HEK293 (cell line): Measurements from ENCODE around the gene COL12A1.

Source experiments
- CTCF ChIA-PET: fragments of 350-600 bp; formaldehyde crosslinking; extraction: SDS; loops from one replicate; lab custom pipeline; 2021; ENCODE audit warnings: antibody characterized with exemption; lab: Yijun Ruan, JAX
- POLR2A ChIA-PET: fragments of 300-600 bp; formaldehyde crosslinking; extraction: SDS; loops from one replicate; lab custom pipeline; 2020; ENCODE audit warnings: antibody characterized with exemption, inconsistent platforms; lab: Yijun Ruan, JAX
- H3K27ac ChIP-seq: fragments of 200-500 bp; sonication (Bioruptor generic); 2 replicates; pipeline ENCODE4 v1.5.1; 2014; ENCODE audit warnings: low read depth, low read length, control low read depth, inconsistent platforms; ENCODE audit errors: extremely low read depth
- H3K36me3 ChIP-seq, 2 experiments: fragments of 200-500 bp in 1 of 2; sonication (Bioruptor generic) in 1 of 2; 1 replicate in 1 of 2; 2 replicates in 1 of 2; pipeline ENCODE4 v1.5.1; 2014 to 2017; ENCODE audit warnings: inconsistent platforms in 2 of 2, low read length in 2 of 2; ENCODE audit not compliant: control insufficient read depth in 2 of 2, insufficient read depth in 1 of 2
- H3K4me1 ChIP-seq: fragments of 200-500 bp; sonication (Bioruptor generic); 2 replicates; pipeline ENCODE4 v1.5.1; 2014; ENCODE audit warnings: mild to moderate bottlenecking, low read length, inconsistent platforms; ENCODE audit not compliant: control insufficient read depth, insufficient read depth
- H3K4me3 ChIP-seq: 2 replicates; pipeline ENCODE4 v1.5.1; 2011; ENCODE audit warnings: low read depth, mild to moderate bottlenecking, control low read depth, low read length, moderate library complexity
- H3K9me3 ChIP-seq: fragments of 200-500 bp; sonication (Bioruptor generic); 2 replicates; pipeline ENCODE4 v1.5.1; 2014; ENCODE audit warnings: low read depth, low read length, inconsistent platforms; ENCODE audit not compliant: control insufficient read depth, insufficient read depth
- KLF8 ChIP-seq: fragments of 450-650 bp; formaldehyde crosslinking; IDR thresholded peaks from 2 replicates; pipeline ENCODE4 v1.5.1; 2016; ENCODE audit warnings: missing biosample characterization, missing genetic modification characterization
- PRDM1 ChIP-seq: fragments of 450-650 bp; formaldehyde crosslinking; IDR thresholded peaks from 2 replicates; pipeline ENCODE4; 2016; ENCODE audit warnings: missing biosample characterization, missing genetic modification characterization
- SP3 ChIP-seq: fragments of 450-650 bp; formaldehyde crosslinking; IDR thresholded peaks from 2 replicates; pipeline ENCODE4 v1.5.1; 2016; ENCODE audit warnings: missing biosample characterization, missing genetic modification characterization
- WT1 ChIP-seq: fragments of 450-650 bp; formaldehyde crosslinking; IDR thresholded peaks from 2 replicates; pipeline ENCODE4 v1.5.1; 2016; ENCODE audit warnings: missing biosample characterization, missing genetic modification characterization
- ZBTB1 ChIP-seq: fragments of 450-650 bp; formaldehyde crosslinking; IDR thresholded peaks from 2 replicates; pipeline ENCODE4 v1.5.1; 2016; ENCODE audit warnings: missing biosample characterization, missing genetic modification characterization
- ZBTB8A ChIP-seq: fragments of 450-650 bp; formaldehyde crosslinking; IDR thresholded peaks from 2 replicates; pipeline ENCODE4 v1.5.1; 2016; ENCODE audit warnings: missing biosample characterization, missing genetic modification characterization
- ZFP3 ChIP-seq: fragments of 450-650 bp; formaldehyde crosslinking; IDR thresholded peaks from 2 replicates; pipeline ENCODE4 v1.5.1; 2016; ENCODE audit warnings: low read depth, missing biosample characterization, missing genetic modification characterization
- ZIC2 ChIP-seq: fragments of 450-650 bp; formaldehyde crosslinking; IDR thresholded peaks from 2 replicates; pipeline ENCODE4 v1.5.1; 2016; ENCODE audit warnings: missing biosample characterization, missing genetic modification characterization
- ZNF114 ChIP-seq: fragments of 450-650 bp; formaldehyde crosslinking; IDR thresholded peaks from 2 replicates; pipeline ENCODE4 v1.5.0; 2017; ENCODE audit warnings: missing biosample characterization, missing genetic modification characterization
- ZNF174 ChIP-seq: fragments of 450-650 bp; formaldehyde crosslinking; IDR thresholded peaks from 2 replicates; pipeline ENCODE4 v1.5.0; 2017; ENCODE audit warnings: missing biosample characterization, mild to moderate bottlenecking, missing genetic modification characterization
- ZNF184 ChIP-seq: fragments of 450-650 bp; IDR thresholded peaks from 2 replicates; pipeline ENCODE4 v1.5.1; 2018; ENCODE audit warnings: missing biosample characterization, mild to moderate bottlenecking, missing genetic modification characterization
- ZNF19 ChIP-seq: fragments of 450-650 bp; formaldehyde crosslinking; IDR thresholded peaks from 2 replicates; pipeline ENCODE4; 2016; ENCODE audit warnings: missing biosample characterization, missing genetic modification characterization, low read depth
- ZNF274 ChIP-seq, 2 experiments: fragments of 200-500 bp in 1 of 2; fragments of 450-650 bp in 1 of 2; sonication (Bioruptor generic) in 1 of 2; formaldehyde crosslinking in 1 of 2; IDR thresholded peaks; 2 replicates each; pipeline versions ENCODE4 v1.5.1 to v1.6.1; 2014 to 2016; ENCODE audit warnings: borderline replicate concordance in 1 of 2, inconsistent platforms in 1 of 2, low read length in 1 of 2, missing biosample characterization in 1 of 2, missing genetic modification characterization in 1 of 2
- ZNF354C ChIP-seq: fragments of 450-650 bp; formaldehyde crosslinking; IDR thresholded peaks from 2 replicates; pipeline ENCODE4 v1.5.1; 2016; ENCODE audit warnings: missing biosample characterization, missing genetic modification characterization, low read depth, borderline replicate concordance
- ZNF510 ChIP-seq: fragments of 450-650 bp; formaldehyde crosslinking; IDR thresholded peaks from 2 replicates; pipeline ENCODE4 v1.5.1; 2018; ENCODE audit warnings: mild to moderate bottlenecking, missing genetic modification characterization, missing biosample characterization; ENCODE audit not compliant: insufficient replicate concordance
- ZNF529 ChIP-seq: fragments of 450-650 bp; formaldehyde crosslinking; IDR thresholded peaks from 2 replicates; pipeline ENCODE4 v1.5.1; 2017; ENCODE audit warnings: missing genetic modification characterization, missing biosample characterization; ENCODE audit not compliant: insufficient replicate concordance
- ZNF571 ChIP-seq: fragments of 450-650 bp; formaldehyde crosslinking; IDR thresholded peaks from 2 replicates; pipeline ENCODE4 v1.5.0; 2017; ENCODE audit warnings: missing biosample characterization, missing genetic modification characterization
- ZNF600 ChIP-seq: fragments of 450-650 bp; formaldehyde crosslinking; IDR thresholded peaks from 2 replicates; pipeline ENCODE4 v1.5.1; 2016; ENCODE audit warnings: missing biosample characterization, missing genetic modification characterization
- ZNF664 ChIP-seq: fragments of 450-650 bp; formaldehyde crosslinking; IDR thresholded peaks from 2 replicates; pipeline ENCODE4 v1.5.1; 2016; ENCODE audit warnings: missing biosample characterization, missing genetic modification characterization
- ZNF76 ChIP-seq: fragments of 450-650 bp; formaldehyde crosslinking; IDR thresholded peaks from 2 replicates; pipeline ENCODE4; 2016; ENCODE audit warnings: low read depth, missing biosample characterization, missing genetic modification characterization, borderline replicate concordance
- ZNF768 ChIP-seq: fragments of 450-650 bp; formaldehyde crosslinking; IDR thresholded peaks from 2 replicates; pipeline ENCODE4 v1.5.1; 2018; ENCODE audit warnings: missing biosample characterization, mild to moderate bottlenecking, missing genetic modification characterization
- TF ChIP-seq, protein P1 (sequence below): fragments of 450-650 bp; formaldehyde crosslinking; IDR thresholded peaks from 2 replicates; pipeline ENCODE4 v1.5.1; 2016; ENCODE audit warnings: missing biosample characterization, missing genetic modification characterization
- TF ChIP-seq, protein P2 (sequence below): fragments of 450-650 bp; formaldehyde crosslinking; IDR thresholded peaks from 2 replicates; pipeline ENCODE4; 2016; ENCODE audit warnings: missing biosample characterization, missing genetic modification characterization
- TF ChIP-seq, protein P3 (sequence below): fragments of 450-650 bp; formaldehyde crosslinking; conservative IDR thresholded peaks from 2 replicates; pipeline ENCODE4 v1.5.1; 2016; ENCODE audit warnings: low read depth, missing biosample characterization, missing genetic modification characterization
- TF ChIP-seq, protein P4 (sequence below): fragments of 450-650 bp; formaldehyde crosslinking; IDR thresholded peaks from 2 replicates; pipeline ENCODE4 v1.5.1; 2017; ENCODE audit warnings: missing biosample characterization, missing genetic modification characterization
- TF ChIP-seq, protein P5 (sequence below): fragments of 450-650 bp; IDR thresholded peaks from 2 replicates; pipeline ENCODE4 v1.5.1; 2018; ENCODE audit warnings: missing biosample characterization, missing genetic modification characterization

Gene COL12A1

DNA sequence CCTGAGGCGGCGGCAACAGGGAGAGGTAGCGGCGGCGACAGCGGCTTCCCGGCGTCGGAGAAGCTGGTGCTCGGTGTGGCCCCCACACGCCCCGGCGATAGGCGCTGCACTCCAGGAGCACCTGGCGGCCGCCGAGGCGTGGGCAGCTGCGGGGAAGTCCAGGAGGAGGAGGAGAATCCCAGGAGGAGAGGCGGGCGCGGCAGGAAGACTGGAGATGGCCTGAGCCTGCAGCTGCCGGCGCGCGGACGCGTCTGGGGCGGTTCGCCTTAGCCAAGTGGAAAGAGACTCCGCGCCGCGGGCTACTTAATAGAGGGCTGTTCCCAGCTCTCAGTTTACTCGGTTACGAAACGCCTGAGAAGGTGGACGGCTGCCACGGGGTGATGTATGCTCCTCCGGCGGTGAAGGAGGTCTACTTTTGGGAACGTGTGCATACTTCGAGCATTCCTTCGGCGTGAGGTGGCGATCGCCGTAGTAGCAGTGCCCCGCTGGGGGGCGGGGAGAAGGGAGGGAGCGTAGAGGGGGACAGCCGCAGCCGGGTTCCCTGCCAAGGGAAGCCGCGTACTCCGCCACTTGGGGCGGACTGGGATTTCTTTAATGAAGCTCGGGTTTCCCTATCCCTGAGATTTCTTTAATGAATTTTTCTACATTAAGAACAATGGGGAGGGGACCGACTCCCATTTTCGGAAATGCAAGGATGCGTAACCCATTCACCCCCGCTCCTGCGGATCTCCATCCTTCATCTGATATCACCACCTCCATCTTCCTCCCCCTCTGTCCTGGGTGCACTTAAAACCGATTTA is at the start of gene COL12A1:
Gene COL12A1, minus strand, starts transcription at position 278 of the 800 bp plus-strand sequence. CDS start 3,261 bp downstream, outside the sequence.
- H3K36me3 ChIP-seq: no peaks in the 10 kb centered on the region
- peaks cover 7% of the 10 kb centered on the region for H3K4me1 ChIP-seq
- H3K27ac ChIP-seq: no peak within 1 kb of the TSS; the same call in 1 of the 2 replicates
- no peaks in the 10 kb centered on the region for H3K9me3 ChIP-seq
- peak within 1 kb of the TSS; percentile 71 for H3K4me3 ChIP-seq
- POLR2A ChIA-PET: interaction anchor here (1.1 to 2.6 kb wide), 6 partner anchors 11 to 1684 kb away, joined by 3 to 12 read pairs (median 4); partner anchors contain the start of gene COX7A2
- CTCF ChIA-PET: interaction anchor here (0.7 to 2.6 kb wide), 22 partner anchors 14 to 1473 kb away, joined by 3 to 14 read pairs (median 3); partner anchors contain the start of gene FILIP1
- TF ChIP-seq ZNF76 (tag by site-specific recombination) (no peak; the same call in 1 of the 2 replicates), ZBTB1 (tag by site-specific recombination) (no peak), ZBTB8A (tag by site-specific recombination) (peak; percentile 53; the same call in 1 of the 2 replicates), ZNF114 (tag by site-specific recombination) (no peak), ZNF354C (tag by site-specific recombination) (no peak), ZIC2 (peak; percentile 73), ZNF184 (tag by site-specific recombination) (peak; percentile 57), ZNF274 (IDR thresholded peaks at IDR 0.05; ENCODE audit: low read length) (no peak), ZNF274 (tag by site-specific recombination; IDR thresholded peaks at IDR 0.05; ENCODE audit: borderline replicate concordance) (no peak), ZNF19 (tag by site-specific recombination) (no peak), SP3 (peak; percentile 79), KLF8 (tag by site-specific recombination) (peak; percentile 71), PRDM1 (tag by site-specific recombination) (no peak), ZNF174 (tag by site-specific recombination) (no peak), ZNF510 (tag by site-specific recombination) (no peak), WT1 (no peak), ZNF664 (tag by site-specific recombination) (no peak), ZNF768 (tag by site-specific recombination) (no peak), ZNF600 (peak; percentile 76; the same call in 1 of the 2 replicates), ZNF529 (tag by site-specific recombination) (no peak), ZNF571 (tag by site-specific recombination) (no peak), ZFP3 (no peak)
- TF ChIP-seq, protein P1, sequence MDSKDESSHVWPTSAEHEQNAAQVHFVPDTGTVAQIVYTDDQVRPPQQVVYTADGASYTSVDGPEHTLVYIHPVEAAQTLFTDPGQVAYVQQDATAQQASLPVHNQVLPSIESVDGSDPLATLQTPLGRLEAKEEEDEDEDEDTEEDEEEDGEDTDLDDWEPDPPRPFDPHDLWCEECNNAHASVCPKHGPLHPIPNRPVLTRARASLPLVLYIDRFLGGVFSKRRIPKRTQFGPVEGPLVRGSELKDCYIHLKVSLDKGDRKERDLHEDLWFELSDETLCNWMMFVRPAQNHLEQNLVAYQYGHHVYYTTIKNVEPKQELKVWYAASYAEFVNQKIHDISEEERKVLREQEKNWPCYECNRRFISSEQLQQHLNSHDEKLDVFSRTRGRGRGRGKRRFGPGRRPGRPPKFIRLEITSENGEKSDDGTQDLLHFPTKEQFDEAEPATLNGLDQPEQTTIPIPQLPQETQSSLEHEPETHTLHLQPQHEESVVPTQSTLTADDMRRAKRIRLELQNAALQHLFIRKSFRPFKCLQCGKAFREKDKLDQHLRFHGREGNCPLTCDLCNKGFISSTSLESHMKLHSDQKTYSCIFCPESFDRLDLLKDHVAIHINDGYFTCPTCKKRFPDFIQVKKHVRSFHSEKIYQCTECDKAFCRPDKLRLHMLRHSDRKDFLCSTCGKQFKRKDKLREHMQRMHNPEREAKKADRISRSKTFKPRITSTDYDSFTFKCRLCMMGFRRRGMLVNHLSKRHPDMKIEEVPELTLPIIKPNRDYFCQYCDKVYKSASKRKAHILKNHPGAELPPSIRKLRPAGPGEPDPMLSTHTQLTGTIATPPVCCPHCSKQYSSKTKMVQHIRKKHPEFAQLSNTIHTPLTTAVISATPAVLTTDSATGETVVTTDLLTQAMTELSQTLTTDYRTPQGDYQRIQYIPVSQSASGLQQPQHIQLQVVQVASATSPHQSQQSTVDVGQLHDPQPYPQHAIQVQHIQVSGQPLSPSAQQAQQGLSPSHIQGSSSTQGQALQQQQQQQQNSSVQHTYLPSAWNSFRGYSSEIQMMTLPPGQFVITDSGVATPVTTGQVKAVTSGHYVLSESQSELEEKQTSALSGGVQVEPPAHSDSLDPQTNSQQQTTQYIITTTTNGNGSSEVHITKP (tag by site-specific recombination): peak; percentile 56
- TF ChIP-seq, protein P2, sequence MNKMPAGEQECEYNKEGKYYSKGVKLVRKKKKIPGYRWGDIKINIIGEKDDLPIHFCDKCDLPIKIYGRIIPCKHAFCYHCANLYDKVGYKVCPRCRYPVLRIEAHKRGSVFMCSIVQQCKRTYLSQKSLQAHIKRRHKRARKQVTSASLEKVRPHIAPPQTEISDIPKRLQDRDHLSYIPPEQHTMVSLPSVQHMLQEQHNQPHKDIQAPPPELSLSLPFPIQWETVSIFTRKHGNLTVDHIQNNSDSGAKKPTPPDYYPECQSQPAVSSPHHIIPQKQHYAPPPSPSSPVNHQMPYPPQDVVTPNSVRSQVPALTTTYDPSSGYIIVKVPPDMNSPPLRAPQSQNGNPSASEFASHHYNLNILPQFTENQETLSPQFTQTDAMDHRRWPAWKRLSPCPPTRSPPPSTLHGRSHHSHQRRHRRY: no peak
- TF ChIP-seq, protein P3, sequence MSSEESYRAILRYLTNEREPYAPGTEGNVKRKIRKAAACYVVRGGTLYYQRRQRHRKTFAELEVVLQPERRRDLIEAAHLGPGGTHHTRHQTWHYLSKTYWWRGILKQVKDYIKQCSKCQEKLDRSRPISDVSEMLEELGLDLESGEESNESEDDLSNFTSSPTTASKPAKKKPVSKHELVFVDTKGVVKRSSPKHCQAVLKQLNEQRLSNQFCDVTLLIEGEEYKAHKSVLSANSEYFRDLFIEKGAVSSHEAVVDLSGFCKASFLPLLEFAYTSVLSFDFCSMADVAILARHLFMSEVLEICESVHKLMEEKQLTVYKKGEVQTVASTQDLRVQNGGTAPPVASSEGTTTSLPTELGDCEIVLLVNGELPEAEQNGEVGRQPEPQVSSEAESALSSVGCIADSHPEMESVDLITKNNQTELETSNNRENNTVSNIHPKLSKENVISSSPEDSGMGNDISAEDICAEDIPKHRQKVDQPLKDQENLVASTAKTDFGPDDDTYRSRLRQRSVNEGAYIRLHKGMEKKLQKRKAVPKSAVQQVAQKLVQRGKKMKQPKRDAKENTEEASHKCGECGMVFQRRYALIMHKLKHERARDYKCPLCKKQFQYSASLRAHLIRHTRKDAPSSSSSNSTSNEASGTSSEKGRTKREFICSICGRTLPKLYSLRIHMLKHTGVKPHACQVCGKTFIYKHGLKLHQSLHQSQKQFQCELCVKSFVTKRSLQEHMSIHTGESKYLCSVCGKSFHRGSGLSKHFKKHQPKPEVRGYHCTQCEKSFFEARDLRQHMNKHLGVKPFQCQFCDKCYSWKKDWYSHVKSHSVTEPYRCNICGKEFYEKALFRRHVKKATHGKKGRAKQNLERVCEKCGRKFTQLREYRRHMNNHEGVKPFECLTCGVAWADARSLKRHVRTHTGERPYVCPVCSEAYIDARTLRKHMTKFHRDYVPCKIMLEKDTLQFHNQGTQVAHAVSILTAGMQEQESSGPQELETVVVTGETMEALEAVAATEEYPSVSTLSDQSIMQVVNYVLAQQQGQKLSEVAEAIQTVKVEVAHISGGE (tag by site-specific recombination): no peak
- TF ChIP-seq, protein P4, sequence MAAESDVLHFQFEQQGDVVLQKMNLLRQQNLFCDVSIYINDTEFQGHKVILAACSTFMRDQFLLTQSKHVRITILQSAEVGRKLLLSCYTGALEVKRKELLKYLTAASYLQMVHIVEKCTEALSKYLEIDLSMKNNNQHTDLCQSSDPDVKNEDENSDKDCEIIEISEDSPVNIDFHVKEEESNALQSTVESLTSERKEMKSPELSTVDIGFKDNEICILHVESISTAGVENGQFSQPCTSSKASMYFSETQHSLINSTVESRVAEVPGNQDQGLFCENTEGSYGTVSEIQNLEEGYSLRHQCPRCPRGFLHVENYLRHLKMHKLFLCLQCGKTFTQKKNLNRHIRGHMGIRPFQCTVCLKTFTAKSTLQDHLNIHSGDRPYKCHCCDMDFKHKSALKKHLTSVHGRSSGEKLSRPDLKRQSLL (tag by site-specific recombination): no peak
- TF ChIP-seq, protein P5, sequence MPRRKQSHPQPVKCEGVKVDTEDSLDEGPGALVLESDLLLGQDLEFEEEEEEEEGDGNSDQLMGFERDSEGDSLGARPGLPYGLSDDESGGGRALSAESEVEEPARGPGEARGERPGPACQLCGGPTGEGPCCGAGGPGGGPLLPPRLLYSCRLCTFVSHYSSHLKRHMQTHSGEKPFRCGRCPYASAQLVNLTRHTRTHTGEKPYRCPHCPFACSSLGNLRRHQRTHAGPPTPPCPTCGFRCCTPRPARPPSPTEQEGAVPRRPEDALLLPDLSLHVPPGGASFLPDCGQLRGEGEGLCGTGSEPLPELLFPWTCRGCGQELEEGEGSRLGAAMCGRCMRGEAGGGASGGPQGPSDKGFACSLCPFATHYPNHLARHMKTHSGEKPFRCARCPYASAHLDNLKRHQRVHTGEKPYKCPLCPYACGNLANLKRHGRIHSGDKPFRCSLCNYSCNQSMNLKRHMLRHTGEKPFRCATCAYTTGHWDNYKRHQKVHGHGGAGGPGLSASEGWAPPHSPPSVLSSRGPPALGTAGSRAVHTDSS: no peak
